ENCODE data around the gene MRS2.

DNA sequence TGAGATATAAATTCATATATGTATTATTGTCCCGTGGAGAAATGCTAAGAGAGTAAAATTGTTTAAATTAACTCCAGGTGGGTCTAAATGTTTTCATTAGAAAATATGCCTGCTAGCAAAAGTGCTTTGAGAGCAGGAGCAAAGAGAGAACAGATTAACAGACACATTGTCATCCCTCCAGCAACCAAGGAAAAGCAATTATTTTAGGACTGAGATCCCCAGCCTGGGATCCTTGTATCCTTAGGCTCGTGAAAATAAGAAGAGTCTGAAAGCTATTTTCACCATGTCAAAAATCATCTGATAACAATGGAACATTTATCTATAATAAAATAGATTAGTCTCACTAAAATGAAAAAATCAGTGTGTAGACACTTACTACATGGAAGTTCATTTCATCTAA, 11.5 kb upstream of the MRS2 start:
- no peak for TF ChIP-seq EZH2phosphoT487 (IDR thresholded peaks at IDR 0.05)
- TF ChIP-seq CTCF (IDR thresholded peaks at IDR 0.05): no peak
- no peak for TF ChIP-seq EZH2 (IDR thresholded peaks at IDR 0.05)
